Measurements from ENCODE around the gene SALL4.
A peak's percentile ranks its signal among the peaks of the same experiment; 100 is the strongest.

SALL4 gene

DNA sequence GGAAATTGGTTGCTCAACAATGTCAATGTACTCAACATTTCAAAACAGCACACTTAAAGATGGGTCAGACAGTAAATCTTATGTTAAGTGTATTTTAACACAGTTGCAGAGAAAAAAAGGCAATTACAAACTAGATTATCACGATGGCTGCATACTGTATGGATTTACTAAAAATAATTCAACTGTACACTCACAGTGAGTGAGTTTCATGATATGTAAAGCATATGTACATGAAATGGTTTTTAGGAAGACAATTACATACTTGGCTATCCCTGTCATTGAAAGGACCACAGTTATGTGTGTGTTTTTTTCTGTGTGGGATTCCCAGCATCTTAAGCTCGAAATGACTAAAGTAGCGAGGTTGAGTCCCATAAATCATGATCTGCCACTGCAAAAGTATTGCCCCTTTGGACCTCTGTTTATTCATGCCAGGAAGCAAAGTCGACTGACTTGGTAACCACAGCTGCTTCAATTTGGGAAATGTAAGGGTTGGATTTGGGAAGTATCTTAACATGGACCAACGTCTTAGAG is 5.5 kb upstream of the SALL4 start:
- TF ChIP-seq, protein P1, sequence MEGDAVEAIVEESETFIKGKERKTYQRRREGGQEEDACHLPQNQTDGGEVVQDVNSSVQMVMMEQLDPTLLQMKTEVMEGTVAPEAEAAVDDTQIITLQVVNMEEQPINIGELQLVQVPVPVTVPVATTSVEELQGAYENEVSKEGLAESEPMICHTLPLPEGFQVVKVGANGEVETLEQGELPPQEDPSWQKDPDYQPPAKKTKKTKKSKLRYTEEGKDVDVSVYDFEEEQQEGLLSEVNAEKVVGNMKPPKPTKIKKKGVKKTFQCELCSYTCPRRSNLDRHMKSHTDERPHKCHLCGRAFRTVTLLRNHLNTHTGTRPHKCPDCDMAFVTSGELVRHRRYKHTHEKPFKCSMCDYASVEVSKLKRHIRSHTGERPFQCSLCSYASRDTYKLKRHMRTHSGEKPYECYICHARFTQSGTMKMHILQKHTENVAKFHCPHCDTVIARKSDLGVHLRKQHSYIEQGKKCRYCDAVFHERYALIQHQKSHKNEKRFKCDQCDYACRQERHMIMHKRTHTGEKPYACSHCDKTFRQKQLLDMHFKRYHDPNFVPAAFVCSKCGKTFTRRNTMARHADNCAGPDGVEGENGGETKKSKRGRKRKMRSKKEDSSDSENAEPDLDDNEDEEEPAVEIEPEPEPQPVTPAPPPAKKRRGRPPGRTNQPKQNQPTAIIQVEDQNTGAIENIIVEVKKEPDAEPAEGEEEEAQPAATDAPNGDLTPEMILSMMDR (IDR thresholded peaks at IDR 0.05): no peak
- Mint-ChIP-seq H3K4me1 (peaks cover 73% of the 10 kb centered on the region), H3K27me3 (ENCODE audit: low read depth, poor library complexity) (no peaks in the 10 kb centered on the region), H3K36me3 (ENCODE audit: low read depth) (no peaks in the 10 kb centered on the region), H3K9me3 (no peaks in the 10 kb centered on the region), H3K4me3 (no peak overlapping the region), H3K27ac (no peak overlapping the region)
- no peak for DNase-seq

DNA sequence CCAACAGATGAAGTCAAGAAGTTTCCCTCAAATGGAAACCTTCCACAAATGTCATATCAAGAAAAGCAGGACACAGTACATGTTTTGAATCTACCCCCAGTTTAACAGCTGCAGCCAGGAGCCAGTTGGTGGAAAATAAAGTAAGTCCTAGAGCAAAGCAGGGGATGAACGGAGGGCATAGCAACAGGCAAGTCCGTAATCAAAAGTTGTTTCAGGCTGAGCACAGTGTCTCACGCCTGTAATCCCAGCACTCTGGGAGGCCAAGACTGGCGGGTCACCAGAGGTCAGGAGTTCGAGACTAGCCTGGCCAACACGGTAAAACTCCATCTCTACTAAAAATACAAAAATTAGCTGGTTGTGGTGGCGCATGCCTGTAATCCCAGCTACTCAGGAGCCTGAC is 2.4 kb upstream of the SALL4 start:
- Mint-ChIP-seq H3K27me3 (ENCODE audit: low read depth, poor library complexity) (no peaks in the 10 kb centered on the region), H3K4me1 (peaks cover 52% of the 10 kb centered on the region), H3K9me3 (no peaks in the 10 kb centered on the region), H3K4me3 (no peak overlapping the region), H3K36me3 (ENCODE audit: low read depth) (no peaks in the 10 kb centered on the region), H3K27ac (no peak overlapping the region)
- TF ChIP-seq, protein P1 (IDR thresholded peaks at IDR 0.05): no peak
- no peak for DNase-seq

DNA sequence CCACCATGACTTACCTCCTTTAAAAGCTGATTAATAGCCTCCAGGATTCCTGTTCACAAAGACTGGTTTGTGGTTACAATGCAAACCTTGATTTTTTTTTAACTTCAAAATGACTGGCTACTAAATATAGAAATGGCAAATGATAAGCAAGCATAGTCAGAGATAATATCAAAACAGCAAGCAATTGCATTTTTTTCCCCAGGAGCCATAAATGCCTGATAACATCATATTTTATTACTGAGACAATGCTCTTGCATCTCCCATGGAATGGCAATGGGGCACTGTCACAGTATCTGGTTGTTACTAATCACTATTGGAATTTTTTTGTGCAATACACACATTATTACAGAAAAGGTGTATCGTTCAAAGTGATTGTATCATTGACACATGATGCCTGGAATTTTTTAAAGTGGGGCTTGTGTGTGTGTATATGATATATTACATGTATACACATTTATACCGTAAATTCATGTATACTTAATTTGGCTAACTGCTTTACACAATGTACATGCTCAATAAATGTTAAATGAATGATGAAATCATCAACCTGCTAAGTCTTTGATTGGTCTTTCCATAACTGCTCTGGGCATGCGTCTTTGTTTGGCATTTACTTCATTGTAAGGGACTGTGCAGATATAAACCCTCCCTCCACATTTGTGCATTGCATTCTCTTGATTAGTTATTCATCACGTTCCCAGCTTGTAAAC is 980 bp upstream of the SALL4 start:
- Mint-ChIP-seq H3K27ac (no peak overlapping the region), H3K4me3 (peak overlapping the region; percentile 96), H3K27me3 (ENCODE audit: low read depth, poor library complexity) (no peaks in the 10 kb centered on the region), H3K4me1 (peaks cover 60% of the 10 kb centered on the region), H3K36me3 (ENCODE audit: low read depth) (no peaks in the 10 kb centered on the region), H3K9me3 (no peaks in the 10 kb centered on the region)
- TF ChIP-seq, protein P1 (IDR thresholded peaks at IDR 0.05): no peak
- DNase-seq: no peak

DNA sequence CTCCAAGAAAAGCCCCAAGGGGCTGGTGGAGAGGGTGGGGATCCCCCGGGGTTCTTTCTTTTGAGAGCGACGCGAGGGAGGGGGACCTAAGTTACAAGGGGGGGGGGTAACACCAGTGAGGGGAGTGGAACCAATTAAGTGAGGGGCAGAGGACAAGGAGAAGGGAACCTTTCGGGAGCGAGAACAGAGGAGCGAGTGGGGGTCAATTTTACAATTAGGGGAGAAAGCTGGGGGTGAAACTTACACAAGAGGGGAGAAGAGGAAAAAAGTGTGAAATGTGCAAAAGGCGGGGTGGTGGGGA is 548 bp downstream of the SALL4 start:
- H3K4me1 Mint-ChIP-seq: peaks cover 65% of the 10 kb centered on the region
- H3K4me3 Mint-ChIP-seq: peak overlapping the region; percentile 96
- H3K36me3 Mint-ChIP-seq (ENCODE audit: low read depth): no peaks in the 10 kb centered on the region
- peak overlapping the region; percentile 96 for H3K27ac Mint-ChIP-seq
- no peaks in the 10 kb centered on the region for H3K27me3 Mint-ChIP-seq (ENCODE audit: low read depth, poor library complexity)
- DNase-seq: no peak
- no peaks in the 10 kb centered on the region for H3K9me3 Mint-ChIP-seq
- TF ChIP-seq, protein P1 (IDR thresholded peaks at IDR 0.05): no peak

GRCh38 chr20:51801122-51801822 is 1.0 kb downstream of the SALL4 start:
- Mint-ChIP-seq H3K9me3 (no peaks in the 10 kb centered on the region), H3K27me3 (ENCODE audit: low read depth, poor library complexity) (no peaks in the 10 kb centered on the region), H3K4me1 (peaks cover 70% of the 10 kb centered on the region), H3K27ac (peak overlapping the region; percentile 96), H3K4me3 (peak overlapping the region; percentile 96), H3K36me3 (ENCODE audit: low read depth) (peaks cover 2% of the 10 kb centered on the region)
- TF ChIP-seq, protein P1 (IDR thresholded peaks at IDR 0.05): no peak
- peak; percentile 53 for DNase-seq

- DNase-seq: no peak
- Mint-ChIP-seq H3K27ac (peak overlapping the region; percentile 93), H3K4me3 (peak overlapping the region; percentile 96), H3K4me1 (peaks cover 70% of the 10 kb centered on the region), H3K27me3 (ENCODE audit: low read depth, poor library complexity) (no peaks in the 10 kb centered on the region), H3K36me3 (ENCODE audit: low read depth) (peaks cover 6% of the 10 kb centered on the region), H3K9me3 (no peaks in the 10 kb centered on the region)
- TF ChIP-seq, protein P1 (IDR thresholded peaks at IDR 0.05): no peak
Observed at GRCh38 chr20:51800872-51801121, 1.5 kb downstream of the SALL4 start.

All from nephron progenitor cell (in vitro differentiated cells).